ENCODE measurements around the gene SPNS2. TPM values are rescaled to one million over a fixed set of nuclear protein-coding genes. Genes with fewer than 3 reads are reported as not detected.

SPNS2 gene
- total RNA-seq, 2 donors from 2014 or later: 13.7 to 17.4 TPM

DNA sequence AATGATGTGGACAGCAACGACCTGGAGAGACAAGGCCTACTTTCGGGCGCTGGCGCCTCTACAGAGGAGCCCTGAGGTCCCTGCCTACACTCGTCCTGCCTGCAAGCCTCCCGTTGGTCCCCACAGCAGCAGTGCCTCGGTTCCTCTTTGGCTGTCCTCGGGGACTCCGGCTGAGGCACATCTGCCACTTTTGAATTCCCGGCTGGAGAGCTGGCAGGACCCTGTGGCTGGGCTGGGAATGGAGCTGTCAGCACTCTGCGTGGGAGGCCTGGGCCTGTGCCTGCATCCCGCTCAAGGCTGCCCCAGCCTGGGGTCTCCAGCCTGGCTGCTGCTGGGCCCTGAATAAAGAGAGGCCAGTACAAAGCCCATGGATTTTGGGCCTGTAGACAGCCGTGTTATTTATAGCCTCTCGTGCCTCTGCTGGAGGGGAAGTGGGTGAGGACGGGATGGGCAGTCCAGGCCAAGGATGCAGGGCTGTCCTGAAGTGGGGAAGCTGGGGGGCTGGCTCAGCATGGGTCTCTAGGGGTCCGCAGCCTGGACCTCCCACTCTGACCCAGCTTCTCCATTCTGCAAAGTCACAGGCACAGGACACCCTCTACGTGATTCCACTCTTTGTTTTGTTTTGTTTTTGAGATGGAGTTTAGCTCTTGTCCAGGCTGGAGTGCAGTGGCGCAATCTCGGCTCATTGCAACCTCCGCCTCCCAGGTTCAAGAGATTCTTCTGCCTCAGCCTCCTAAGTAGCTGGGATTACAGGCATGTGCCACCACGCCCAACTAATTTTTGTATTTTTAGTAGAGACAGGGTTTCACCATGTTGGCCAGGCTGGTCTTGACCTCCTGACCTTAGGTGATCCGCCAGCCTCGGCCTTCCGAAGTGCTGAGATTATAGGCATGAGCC lies 10.6 kb upstream of the SPNS2 start:
- TF ChIP-seq, protein P1, sequence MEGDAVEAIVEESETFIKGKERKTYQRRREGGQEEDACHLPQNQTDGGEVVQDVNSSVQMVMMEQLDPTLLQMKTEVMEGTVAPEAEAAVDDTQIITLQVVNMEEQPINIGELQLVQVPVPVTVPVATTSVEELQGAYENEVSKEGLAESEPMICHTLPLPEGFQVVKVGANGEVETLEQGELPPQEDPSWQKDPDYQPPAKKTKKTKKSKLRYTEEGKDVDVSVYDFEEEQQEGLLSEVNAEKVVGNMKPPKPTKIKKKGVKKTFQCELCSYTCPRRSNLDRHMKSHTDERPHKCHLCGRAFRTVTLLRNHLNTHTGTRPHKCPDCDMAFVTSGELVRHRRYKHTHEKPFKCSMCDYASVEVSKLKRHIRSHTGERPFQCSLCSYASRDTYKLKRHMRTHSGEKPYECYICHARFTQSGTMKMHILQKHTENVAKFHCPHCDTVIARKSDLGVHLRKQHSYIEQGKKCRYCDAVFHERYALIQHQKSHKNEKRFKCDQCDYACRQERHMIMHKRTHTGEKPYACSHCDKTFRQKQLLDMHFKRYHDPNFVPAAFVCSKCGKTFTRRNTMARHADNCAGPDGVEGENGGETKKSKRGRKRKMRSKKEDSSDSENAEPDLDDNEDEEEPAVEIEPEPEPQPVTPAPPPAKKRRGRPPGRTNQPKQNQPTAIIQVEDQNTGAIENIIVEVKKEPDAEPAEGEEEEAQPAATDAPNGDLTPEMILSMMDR (IDR thresholded peaks at IDR 0.05): no peak
- Histone ChIP-seq H3K9me3 (no peaks in the 10 kb centered on the region), H3K4me3 (no peak overlapping the region), H3K4me1 (no peaks in the 10 kb centered on the region), H3K27me3 (no peaks in the 10 kb centered on the region), H3K27ac (no peak overlapping the region), H3K9ac (ENCODE audit: low read depth in 2 of 2, low read length in 2 of 2) (no peak overlapping the region), H3K36me3 (no peaks in the 10 kb centered on the region)
- intact Hi-C loops (cut with DNase I): no loop called here
- no peak for DNase-seq

DNA sequence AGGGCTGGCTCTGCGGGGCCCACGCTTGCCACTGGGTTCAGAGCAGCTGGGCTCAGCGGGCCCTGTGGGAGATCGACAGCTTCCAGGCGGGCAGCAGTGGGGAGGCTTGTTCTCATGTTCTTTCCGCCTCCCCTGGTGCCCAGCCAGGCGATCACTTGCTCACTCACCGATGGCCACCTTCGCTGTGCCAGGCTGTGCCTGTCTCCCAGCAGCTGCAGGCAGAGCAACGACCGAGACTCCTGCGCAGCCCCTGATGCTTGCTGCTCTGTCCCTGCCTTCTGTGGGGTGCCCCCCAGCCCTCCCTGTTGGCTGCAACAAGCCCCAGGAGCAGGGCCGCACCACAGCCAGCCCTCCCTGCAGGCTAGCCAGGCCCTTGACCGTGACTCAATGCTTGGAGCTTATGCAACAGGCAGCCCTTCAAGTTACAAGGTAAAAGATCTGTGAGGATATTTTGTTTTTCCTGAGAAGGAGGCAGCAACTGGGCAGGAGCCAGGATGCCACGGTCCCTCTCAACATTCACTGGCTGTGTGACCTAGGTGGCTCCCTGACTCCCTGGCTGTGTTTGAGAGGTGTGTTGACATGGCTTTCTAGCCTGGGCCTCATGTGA lies 9.6 kb upstream of the SPNS2 start:
- Histone ChIP-seq H3K9me3 (no peaks in the 10 kb centered on the region), H3K4me3 (no peak overlapping the region), H3K9ac (ENCODE audit: low read depth in 2 of 2, low read length in 2 of 2) (no peak overlapping the region), H3K27ac (no peak overlapping the region), H3K36me3 (no peaks in the 10 kb centered on the region), H3K27me3 (no peaks in the 10 kb centered on the region), H3K4me1 (no peaks in the 10 kb centered on the region)
- TF ChIP-seq, protein P1 (IDR thresholded peaks at IDR 0.05): no peak
- intact Hi-C loops (cut with DNase I): no loop called here
- no peak for DNase-seq

DNA sequence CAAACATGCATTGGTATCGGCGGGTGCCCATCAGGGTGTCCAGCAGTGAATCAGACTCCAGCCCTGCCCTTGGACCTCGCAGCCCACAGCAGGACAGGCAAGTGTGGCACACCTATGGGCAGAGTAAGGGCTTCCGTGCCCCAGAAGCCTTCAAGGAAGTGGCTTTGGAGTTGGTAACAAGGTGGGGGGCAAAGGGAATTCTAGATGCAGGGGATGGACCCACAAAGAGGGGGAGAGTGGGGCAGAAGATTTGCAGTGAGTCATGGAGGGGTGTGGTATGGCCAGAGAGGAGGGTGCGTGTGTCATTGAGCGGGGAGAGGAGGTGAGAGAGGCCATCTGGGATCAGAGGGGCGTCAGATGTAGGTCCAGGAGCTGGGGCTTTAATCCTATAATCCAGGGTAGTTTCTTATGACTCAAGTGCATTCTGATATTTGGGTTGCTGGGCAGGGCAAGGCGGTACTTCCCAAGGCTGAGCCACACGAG lies 8.5 kb upstream of the SPNS2 start:
- H3K36me3 ChIP-seq: no peaks in the 10 kb centered on the region
- H3K27me3 ChIP-seq: no peaks in the 10 kb centered on the region
- no peaks in the 10 kb centered on the region for H3K4me1 ChIP-seq
- DNase-seq: no peak
- H3K9ac ChIP-seq (ENCODE audit: low read depth in 2 of 2, low read length in 2 of 2): peak overlapping the region in 1 of 2 donors; percentile 12
- no peak overlapping the region for H3K4me3 ChIP-seq
- intact Hi-C loops (cut with DNase I): no loop called here
- no peak overlapping the region for H3K27ac ChIP-seq
- no peaks in the 10 kb centered on the region for H3K9me3 ChIP-seq
- TF ChIP-seq, protein P1 (IDR thresholded peaks at IDR 0.05): no peak

DNA sequence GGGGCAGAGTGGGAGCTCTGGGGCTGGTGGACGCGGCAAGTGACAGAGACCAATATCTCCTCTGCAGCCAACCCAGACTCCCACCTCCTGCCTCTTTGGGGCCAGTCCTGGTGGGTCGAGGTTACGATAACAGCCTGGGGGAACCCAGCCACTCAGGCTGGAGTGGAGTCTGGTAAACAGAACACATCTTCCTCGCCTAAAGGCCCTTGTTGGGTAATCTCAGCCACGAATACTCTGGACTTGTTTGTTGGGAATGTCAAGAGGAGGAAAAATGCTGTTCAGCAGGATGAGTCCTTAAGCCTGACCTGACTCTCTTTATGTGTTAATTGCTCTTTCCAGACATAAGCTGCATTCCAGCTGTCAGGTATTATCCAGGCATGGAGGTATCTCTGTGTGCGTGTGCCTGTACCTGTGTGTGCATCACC lies 8.0 kb upstream of the SPNS2 start:
- intact Hi-C loops (cut with DNase I): no loop called here
- Histone ChIP-seq H3K27ac (no peak overlapping the region), H3K9ac (ENCODE audit: low read depth in 2 of 2, low read length in 2 of 2) (peak overlapping the region in 1 of 2 donors; percentile 12), H3K4me1 (no peaks in the 10 kb centered on the region), H3K36me3 (no peaks in the 10 kb centered on the region), H3K4me3 (no peak overlapping the region), H3K27me3 (no peaks in the 10 kb centered on the region), H3K9me3 (no peaks in the 10 kb centered on the region)
- TF ChIP-seq, protein P1 (IDR thresholded peaks at IDR 0.05): no peak
- no peak for DNase-seq

DNA sequence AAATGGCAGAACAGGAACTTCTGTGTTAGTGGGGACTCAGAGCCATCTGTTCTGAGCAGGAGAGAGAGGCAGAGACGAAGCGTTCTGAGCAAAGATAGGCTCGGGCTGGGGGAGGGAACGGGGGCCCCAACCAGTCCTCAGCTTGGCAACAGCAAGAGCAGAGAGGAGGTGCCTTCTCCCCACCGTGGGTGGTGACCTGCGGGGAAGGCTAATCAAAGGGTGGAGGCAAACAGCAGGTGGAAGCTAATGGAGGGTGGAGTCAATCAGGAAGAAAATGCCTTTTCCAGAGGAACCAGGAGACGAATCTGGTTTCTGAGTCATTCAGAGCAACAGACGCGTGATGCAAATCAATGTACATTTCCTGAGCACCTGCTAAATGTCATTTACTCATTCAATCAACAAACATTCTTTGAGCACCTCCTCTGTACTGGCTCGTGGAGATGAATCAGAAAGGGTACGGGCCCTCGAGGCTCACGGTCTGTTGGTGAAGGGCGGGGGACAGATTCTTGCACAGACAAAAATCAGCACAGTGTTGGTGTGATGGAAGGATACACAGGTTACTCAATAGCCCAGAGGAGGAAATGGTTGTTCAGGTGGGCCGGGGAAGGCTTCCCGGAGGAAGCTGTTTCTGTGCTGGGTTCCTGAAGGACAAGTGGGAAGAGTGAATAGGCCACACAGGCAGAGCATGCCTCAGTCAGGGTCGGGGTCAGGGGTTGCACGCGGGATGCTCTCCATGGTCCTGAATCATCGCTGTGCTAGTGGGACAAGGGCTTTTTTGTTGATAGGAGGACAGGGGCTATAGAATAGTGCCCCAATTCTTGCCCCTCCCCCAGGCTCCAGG lies 5.7 kb upstream of the SPNS2 start:
- Histone ChIP-seq H3K4me3 (no peak overlapping the region), H3K4me1 (no peaks in the 10 kb centered on the region), H3K9me3 (no peaks in the 10 kb centered on the region), H3K27ac (peak overlapping the region; percentile 73), H3K36me3 (no peaks in the 10 kb centered on the region), H3K9ac (ENCODE audit: low read depth in 2 of 2, low read length in 2 of 2) (no peak overlapping the region), H3K27me3 (no peaks in the 10 kb centered on the region)
- TF ChIP-seq, protein P1 (IDR thresholded peaks at IDR 0.05): no peak
- peak; percentile 82 for DNase-seq
- intact Hi-C loops (cut with DNase I): no loop called here

All from colonic mucosa (tissue), 4 donors.